Stimulated activated CD4-positive, alpha-beta T cell treated with anti-CD3 and anti-CD28 coated beads, Interleukin-2, amount 100 ng/mL, for 24 hours (primary cell): ENCODE results near the gene LRRC19.

Experiments used
- DNase-seq, 2 donors: peaks; one replicate each; pipeline ENCODE4 v3.0.0-alpha.2; 2020

LRRC19 gene

GRCh38 chr9:26955921-26956859 lies 49.3 kb downstream of the LRRC19 start, which contains the start of gene IFT74:
Gene IFT74, plus strand, starts transcription at chr9:26956412. Its CDS starts 5,556 bp downstream, at chr9:26961968.
- DNase-seq: peak; percentile 92 to 93

GRCh38 chr9:26955222-26955903 lies 50.1 kb downstream of the LRRC19 start:
- no peak for DNase-seq

DNA sequence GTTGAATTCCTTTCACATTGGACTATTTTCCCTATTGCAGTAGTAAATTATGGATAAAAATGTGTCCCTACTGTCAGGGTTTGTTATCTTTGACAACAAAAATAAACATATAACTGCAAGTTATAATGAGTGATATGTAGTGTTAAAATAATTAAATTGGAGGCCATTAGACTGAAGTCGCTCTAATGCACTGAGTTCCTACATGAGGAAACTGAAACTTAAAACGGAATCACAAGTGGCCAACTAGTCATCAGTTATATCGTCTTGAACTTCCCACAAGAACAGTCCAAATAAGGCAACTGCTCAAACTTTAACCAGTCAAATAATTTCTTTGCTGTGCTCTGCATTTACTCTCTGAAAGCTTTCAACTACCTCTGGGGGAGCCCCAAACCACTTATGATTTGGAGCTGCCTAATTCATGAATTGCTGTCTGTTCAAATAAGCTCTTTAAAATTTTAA lies 51.4 kb downstream of the LRRC19 start:
- DNase-seq: no peak

GRCh38 chr9:26951794-26952193 lies 53.7 kb downstream of the LRRC19 start:
- DNase-seq: no peak

GRCh38 chr9:26950521-26950920 lies 55.0 kb downstream of the LRRC19 start:
- no peak for DNase-seq

GRCh38 chr9:26949637-26950069 lies 55.8 kb downstream of the LRRC19 start:
- no peak for DNase-seq

GRCh38 chr9:26947736-26948135 lies 57.7 kb downstream of the LRRC19 start:
- DNase-seq: peak; percentile 43 to 60

DNA sequence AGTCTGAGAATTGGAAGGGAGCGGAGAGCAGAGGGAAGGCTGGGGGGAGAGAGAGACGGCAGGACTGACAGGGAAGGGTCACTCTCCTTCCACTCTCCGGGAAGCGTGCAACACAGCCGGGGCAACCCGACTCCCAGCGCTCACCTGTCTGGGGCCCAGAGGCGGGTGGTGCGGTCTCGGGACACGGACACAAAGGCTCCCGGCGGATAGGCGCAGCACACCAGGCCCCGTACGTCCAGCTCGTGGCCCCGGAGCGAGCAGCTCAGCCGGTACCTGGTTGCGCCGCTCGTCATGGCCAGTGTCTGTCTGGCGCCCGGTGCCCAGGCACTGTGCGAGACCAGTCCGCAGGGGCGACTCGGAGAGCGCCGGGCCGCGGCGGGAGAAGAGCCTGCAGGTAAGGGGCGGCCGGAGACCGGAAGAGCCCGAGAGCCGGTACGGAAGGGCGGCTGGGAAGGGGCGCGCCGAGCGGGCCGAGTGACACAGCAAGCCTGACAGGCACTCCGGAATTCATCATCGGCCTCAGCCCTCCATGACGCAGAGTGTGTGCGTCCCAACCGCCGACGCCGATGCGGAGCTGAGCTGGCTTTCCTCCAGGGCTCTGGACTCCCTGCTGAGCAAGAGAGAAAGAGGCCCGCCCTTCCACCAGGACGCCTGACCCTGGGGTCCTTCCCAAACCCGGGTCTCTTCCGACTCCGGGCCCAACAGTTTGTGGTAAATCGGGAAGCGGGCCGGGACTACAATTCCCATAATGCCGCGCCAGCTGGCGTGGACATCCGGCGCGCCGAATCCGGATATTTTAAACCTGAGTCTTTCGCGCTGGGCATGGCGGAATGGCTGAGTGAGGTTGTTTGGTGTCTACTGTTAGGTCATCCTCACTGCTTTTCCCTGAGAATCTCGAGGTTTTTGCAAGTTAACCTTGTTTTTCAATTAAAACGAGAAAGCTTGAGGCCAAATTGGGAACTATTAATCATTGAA lies 58.4 kb downstream of the LRRC19 start, which contains the start of gene PLAA:
PLAA (minus strand) TSS at position 490 of the 975 bp plus-strand sequence; CDS start at position 293, 197 bp downstream.
- DNase-seq: peak; percentile 84 to 85

DNA sequence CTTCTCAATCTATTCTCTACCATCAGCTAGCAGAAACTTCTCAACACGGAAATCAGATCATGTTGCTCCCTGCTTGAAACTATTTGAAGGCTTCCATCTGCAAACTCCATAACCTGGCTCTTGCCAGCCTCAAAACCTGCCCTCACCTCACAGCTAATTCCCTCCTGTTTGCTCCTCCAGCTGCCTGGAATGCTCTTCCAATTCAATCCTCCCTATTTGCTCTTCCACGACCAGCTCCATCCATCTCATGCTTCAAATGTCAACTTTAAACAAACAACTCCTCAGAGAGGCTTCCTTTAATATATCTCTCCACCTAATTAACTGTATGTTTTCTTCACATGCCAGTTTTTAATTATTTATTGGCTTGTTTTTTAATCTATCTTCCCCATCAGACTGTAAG lies 59.9 kb downstream of the LRRC19 start:
- no peak for DNase-seq
